GM18498 (cell line): ENCODE results near the gene NINJ2.

ENCODE experiments used
- ATAC-seq: cut with Tn5 transposase; IDR thresholded peaks from one replicate; pipeline ENCODE4 v1.9.1; 2021; ENCODE audit warnings: mild to moderate bottlenecking, moderate library complexity; ENCODE audit not compliant: unreplicated experiment

NINJ2 gene

DNA sequence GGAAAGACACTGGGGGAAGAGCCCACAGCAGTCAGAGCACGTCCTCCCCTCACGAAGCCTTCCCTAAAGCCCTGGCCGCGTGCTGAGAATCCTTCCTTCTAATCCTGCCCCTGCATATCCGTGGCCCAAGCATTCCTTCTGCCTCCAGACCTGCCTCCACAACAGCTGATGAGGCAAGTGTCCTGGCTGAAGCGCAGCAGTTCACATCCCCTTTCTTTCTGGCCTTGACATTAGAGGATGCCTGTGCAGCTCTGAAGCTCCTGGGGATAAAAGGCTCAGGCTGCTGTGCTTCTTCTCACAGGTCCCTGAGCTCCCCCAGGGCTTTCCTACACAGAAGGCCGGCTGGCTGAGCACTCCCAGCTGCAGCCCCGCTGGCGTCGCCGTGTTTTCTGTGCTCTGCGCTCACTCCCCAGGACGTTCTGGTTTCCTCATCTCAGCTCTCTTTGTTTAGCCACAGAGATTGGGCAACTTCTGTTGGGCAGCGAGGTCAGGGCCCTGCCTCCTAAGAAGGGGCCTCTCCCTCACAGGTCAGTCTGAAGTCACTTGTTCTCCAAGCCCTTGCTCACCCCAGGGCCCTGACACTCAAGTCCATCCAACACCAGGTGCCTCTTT is 45.8 kb downstream of the NINJ2 start:
- no peak for ATAC-seq

DNA sequence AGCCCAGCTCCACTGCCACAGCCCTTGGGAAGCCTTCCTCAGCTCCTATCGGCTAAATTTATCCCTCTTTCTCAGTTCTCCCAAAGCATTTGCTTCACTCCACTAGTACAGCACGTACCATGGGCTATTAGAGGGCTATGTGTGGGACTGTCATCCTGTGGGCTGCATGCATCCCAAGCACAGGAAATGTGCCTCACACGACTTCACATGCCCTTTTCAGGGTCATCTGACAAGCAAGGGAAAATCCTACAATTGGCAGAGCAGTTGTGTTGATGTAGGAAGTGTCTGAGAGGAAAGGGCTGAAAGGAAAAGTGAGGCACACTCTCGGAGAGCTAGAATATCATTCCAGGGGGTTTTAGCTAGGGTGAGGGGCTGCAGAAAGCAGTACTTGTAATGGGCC is 47.6 kb downstream of the NINJ2 start:
- no peak for ATAC-seq

DNA sequence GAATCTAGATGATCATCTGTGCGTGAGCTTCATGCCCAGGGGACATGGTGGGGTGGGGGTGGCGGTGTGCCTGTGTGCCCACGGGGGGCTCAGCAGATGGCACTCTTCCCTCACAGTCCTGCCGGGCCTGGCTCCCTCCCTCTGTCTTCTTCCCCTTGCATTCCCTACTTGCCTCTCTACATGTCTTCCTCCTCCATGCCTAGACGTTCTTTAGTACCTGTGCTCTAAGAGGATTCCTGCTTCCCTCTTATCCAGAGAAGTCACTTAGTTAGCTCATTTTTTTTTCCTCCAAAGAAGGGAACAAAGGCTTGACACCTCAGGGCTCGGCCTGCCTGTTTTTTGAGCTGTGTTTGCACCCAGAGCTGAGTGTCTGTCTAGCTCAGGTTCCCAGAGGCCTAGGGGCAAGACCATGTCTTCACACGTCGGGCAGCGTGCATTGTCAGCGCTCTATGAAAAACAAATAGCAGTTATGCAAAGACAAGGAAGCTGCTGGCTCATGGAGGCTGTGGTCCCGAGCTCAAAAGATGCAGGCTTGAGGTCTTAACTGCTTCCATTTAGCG is 48.8 kb downstream of the NINJ2 start:
- ATAC-seq = no peak

DNA sequence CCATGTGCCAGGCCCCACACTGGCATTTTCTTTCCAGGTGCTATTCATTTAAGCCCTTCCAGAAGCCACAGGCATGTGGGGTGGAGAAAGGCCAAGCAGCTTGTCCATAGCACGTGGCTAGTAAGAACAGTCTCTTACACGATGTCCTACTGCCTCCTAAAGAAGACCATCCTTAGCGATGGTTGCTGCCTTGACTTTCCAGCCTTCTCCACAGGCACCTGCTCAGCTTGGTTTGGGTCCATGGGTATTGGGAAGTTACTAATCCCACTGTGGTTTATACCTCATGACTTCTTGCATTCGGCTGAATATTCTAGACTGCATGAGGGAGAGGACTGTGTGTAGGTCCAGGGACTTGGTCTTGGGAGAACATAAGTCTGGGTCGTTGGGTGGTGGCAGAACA is 49.2 kb downstream of the NINJ2 start:
- ATAC-seq = no peak

DNA sequence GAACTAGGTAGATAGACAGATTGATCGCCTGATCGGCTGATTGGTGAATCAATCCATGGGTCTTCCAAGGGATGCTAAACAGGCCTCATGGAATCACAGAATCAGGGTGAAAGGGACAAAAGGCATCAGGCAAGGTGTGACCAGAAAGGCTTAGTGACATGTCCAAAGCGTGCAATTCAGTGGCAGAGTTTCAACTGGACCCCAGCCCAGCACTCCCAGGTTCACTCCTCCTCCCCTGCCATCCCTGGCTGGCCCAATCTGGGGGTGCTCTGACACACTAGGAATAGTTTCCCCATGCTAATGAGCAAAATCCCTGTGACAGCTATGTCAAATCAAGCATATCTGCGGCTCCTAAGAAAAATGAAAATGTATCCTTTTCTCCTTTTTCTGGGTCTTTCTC is 50.4 kb downstream of the NINJ2 start:
- no peak for ATAC-seq

DNA sequence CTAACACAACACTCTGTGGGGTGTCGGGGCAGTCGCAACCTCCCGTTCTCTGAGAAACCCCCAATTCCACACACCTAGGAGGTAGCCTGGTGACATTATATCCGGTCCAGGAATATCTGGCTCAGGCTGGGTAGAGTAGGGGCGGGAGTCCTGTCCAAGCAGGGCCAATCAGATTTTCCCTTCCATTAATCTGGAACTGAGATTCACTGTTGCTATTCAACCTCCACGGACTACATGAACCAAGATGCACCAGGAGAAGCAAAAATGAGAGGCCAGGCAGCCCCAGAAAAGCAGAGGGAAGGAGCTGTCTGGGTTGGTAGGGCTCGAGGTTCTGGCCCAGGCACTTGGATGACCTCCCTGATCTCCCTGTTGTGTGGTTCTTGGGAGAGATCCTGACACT is 51.0 kb downstream of the NINJ2 start:
- no peak for ATAC-seq

DNA sequence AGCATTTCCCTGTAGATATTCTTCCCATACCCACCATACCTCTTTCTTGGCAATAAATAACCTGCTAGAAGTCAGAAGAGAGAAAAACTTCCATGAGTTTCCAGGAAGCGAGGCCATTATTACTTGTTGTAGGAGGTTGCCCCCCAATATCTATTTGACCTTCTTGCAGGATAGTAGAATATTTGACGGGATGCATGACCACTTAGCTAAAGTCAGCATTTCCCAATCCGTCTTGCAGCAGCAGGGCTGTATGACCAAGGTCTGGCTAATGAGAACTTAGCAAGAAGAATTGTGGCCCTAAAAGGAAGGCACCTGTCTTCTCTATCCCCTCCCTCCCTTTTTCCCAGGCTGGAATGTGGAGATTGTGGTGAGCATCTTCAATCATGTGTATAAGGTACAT is 51.5 kb downstream of the NINJ2 start:
- no peak for ATAC-seq

DNA sequence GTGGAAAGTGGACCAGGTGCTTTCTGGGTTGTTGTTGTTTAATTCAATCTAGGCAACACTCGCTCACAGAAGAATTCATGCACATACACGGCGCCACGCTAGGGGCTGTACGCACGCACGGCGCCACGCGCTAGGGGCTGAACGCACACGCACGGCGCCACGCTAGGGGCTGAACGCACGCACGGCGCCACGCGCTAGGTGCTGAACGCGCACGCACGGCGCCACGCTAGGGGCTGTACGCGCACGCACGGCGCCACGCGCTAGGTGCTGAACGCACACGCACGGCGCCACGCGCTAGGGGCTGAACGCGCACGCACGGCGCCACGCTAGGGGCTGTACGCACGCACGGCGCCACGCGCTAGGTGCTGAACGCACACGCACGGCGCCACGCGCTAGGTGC is 54.3 kb downstream of the NINJ2 start:
- no peak for ATAC-seq

DNA sequence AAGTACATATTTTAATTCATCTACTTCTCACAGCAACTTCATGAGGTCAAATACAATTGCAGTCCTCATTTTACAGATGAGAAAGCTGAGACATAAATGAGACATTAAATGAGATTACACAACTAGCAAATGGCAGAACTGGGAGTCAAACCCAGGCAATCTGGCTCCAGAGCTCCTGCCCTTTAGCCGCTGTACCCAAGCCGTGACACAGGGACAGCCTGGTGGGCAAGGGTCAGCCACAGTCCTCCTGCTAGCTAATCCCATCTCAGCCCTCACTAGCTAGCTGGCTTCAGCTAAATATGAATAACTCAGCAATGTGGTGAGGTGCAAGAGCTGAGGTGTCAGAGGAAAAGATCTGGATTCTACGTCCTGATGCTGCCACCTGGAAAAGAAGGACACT is 54.8 kb downstream of the NINJ2 start:
- ATAC-seq = no peak

DNA sequence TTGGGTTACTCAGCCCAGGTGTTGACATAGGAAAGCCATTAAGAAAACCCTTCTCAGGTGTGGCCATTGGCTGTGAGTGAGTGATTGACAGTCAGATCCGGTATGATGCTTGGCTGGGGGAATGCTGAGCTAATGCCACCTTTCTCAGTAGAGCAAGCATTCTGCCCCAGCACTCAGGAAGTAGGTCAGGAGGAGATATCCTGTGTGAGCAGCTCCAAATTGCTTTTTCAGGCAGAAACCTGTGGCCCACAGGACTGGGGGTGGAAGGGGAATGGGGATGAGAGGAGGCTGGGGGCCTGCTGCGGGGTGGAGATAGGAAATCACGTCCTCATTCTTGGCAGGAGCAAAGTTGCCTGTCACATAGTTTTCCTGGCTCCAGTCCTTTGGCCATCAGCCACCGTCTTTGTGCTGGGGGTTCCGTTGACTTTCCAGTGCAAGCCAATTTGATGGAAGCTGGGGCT is 55.7 kb downstream of the NINJ2 start:
- ATAC-seq = no peak

DNA sequence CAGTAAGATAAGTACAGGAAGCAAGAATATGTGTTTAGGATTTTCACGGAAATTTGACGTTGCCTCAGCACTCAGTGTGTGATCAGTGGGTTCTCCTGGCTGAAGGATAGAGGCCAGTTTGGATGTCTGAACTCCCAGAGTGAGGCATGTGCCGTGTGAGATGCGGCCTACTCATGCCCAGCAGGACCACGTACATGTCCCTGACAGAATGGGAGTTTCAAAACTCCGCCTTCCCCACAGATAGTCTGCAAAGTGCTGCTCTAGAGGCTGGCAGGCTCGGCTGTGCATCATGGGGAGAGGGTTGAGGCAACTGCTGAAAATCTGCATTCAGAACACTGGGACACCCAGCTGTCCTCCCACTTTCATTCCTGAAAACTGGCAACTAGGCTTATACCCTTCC is 58.3 kb downstream of the NINJ2 start:
- no peak for ATAC-seq

DNA sequence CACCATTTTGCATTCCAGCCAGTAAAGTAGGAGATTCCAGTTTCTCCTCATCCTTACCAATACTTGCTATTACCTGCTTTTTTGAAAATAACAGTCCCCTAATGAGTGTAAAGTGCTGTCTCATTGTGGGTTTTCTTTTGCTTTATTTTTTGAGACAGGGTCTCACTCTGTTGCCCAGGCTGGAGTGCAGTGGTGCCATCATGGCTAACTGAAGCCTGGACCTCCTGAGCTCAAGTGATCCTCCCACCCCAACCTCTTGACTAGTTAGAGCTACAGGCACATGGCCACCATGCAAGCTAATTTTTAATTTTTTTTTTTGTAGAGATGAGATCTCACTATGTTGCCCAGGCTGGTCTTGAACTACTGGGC is 60.6 kb downstream of the NINJ2 start:
- ATAC-seq = no peak

DNA sequence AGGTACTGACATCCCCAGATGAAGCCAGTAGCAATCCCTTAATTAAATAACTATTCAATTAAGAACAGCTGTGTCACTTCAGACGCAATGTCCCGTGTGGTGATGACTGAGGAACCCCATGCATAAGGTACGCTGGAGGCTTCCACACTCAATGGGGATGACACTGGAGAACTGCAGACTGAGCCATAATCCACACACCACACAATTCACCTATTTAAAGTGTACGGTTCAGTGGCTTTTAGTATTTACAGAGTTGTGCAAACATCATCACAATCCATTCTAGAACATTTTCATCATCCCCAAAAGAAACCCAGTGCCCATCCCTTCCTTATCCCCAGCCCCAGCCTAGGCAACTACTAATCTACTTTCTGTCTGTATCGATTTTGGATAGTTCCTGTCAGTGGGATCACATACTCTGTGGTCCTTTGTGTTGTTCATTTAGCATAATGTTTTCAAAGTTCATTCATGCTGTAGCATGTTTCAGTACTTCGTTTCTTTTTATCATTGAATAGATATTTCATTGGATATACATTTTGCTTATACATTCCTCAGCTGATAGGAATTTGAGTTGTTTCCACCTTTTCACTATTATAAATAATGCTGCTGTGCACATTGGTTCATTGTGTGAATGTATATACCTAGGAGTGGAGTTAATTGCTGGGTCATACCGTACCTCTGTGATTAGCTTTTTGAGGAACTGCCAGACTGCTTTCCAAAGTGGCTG is 61.1 kb downstream of the NINJ2 start:
- ATAC-seq = no peak

DNA sequence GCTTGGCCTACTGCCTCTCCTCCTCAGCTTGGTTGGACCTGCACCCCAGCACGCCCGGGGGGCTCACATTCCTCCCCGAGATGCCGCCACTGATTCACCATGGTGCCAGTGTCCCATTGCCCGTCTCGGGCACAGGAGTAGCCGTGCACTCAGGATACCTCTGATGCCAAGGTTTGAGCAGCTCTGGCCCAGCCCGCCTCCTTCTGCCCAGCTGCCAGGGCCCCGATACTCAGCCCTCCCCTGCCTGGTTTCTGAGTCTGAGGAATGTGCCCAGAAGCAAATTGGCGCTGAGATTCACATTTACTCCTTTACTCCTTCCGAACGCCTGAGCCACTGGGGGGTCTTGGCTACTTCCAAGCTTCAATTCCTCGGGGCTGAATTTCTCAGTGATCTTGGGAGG is 63.5 kb downstream of the NINJ2 start:
- ATAC-seq = no peak

DNA sequence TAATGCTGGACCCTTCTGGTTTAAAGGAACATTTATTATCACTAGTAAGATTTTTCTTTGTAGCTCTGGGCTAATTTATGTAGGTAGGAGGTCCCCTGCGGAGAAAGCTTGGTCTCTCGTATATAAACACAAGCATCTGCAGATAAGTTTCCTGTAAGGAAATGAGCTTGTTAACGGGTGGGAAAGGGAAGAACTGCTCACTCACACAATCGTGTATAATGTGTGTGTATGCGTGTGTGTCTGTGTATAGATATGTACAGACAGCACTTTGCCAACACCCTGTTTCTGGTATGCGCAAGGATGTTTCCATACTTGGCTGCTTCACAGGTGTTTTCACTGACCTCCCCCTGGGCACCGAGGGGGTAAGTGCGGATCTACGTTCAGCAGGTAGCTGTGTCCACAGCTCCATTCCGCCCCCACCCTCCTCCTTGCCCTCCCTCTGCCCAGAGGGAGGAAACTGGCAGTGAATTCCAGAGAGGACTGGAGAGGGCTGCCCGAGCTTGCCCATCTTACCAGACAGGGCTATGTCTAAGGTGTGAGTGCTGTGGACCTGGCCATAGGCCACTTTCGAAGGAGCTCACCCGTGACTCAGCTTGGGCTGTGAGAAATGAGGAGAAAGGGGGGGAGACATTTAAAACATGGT is 65.2 kb downstream of the NINJ2 start:
- ATAC-seq = no peak

DNA sequence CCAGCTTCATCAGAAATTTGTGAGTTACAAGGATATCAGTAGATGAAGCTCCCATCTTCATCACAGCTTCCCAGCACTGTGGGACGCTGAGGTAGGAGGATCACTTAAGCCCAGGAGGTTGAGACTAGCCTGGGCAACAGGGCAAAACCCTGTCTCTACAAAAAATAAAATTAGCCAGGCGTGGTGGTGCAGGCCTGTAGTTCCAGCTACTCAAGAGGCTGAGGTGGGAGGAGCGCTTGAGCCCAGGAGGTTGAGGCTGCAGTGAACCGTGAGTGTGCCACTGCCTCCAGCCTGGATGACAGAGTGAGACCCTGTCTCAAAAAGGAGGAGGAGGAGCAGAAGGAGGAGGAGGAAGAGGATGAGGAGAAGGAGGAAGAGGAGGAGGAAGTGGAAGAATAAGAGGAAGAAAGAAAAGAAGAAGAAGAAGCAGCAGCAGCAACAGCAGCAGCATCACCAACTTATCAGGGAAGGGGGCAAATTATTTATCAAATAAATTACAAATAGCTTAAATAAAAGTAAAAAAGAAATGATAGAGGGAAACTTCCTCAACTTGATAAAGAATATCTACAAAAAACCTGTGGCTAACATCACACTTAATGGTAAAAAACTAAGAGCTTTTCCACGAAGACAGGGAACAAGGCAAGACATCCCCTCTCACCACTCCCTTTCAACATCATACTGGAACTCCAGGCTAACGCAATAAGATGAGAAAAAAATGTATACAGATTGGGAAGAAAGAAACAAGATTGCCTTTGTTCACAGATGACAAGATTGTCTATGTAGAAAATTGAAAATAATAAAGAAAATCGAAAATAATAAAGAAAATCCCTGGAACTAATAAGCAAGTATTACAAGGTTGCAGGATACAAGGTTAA is 69.6 kb downstream of the NINJ2 start:
- ATAC-seq = no peak

DNA sequence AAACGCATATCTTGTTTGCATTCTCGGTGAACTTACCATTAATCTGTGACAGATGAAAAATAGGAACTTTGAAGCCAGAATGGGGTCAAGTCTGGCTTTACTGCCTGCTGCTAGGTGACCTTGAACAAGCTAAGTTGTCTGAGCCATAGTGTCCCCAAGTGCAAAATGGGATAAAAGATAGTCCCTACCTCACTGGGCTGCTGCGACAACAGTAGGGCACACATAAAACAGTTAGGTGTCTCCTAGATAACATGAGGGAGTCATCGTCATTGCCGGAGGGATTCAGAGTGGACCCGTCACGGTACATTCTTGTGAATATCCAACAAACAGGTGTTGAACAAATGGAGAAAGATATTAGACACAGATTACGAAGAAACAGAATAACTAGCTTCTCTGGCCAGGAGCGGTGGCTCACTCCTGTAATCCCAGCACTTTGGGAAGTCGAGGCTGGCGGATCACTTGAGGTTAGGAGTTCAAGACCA is 71.2 kb downstream of the NINJ2 start:
- ATAC-seq = no peak

DNA sequence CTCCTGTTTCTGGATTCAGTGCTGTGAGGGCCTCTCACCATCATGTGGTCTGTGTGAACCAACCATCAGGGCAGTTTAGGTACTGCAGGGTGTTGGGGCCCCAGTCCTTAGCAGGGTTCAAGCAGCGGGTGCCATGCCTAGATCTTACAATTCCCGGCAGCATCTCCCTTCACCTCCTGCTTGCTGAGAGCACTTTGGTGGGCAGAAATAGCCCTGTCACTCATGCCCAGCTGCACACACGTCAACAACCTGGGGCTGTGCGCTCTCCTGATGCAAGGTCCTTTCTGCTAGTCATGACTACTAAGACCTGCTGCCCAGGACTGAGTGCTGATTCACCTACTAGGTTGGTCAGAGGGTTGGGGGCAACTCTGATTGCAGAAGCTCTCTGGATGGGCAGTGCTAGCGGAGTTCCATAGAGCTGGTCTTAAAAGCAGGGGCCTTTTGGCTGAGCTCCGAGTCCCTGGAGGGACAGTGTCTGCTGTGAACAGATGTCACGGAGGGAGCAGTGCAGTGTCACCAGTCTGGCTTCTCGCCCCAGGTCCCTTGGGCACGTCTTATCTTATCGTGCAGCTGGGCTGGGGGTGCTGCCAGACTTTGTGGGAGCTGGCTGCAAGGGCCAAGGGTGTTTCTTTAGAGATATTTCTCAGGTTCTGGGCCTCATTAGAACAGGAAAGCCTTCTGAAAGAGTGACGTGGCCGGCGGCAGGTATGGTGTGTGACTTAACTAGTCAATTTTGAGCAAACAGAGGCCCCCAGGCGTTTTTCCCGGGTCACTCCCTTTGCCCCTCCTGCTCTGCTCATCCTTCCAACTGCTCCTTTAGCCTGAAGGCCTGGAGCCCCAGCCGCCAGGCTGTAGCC is 71.8 kb downstream of the NINJ2 start:
- no peak for ATAC-seq

DNA sequence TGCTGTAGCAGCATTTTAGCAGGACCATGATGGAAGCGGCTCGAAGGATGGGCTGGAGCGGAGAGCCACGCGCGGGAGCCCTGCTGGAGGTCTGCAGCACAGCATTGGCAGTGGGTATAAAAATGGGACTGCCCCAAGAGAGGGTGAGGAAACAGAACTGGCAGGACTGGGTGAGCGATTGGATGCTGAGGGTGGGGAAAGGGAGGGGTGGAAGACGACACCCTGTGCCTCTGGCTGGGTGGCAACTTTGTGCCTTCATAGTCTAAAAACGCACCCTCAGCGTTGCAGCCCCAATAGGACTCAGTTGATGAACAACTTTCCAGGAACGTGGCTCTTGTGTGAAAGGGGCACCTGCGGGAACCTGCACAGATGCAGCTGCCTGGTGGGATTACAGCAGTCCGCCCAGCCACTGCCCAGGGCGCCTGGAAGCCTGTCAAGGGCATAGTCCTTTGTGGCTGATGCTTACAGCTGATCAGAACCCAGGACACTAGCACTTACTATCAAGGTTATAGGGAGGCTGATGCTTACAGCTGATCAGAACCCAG is 73.0 kb downstream of the NINJ2 start:
- ATAC-seq = no peak

DNA sequence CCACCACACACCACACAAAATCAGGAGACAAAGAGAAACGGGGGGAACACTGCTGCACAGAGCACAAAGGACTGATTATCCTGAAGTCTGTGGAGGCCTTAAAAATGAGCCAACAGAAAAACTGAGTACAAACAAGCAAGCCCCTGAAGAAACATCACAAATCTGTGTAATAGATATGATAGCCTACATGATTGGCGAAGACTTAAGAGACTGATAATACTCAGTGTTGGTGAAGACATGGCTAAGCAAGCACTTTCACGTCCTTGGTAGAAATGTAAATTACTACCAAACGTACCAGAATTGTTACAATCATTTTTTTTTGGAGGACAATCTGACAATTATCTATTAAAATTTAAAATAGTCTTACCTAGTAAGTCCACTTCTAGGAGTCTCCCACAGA is 74.6 kb downstream of the NINJ2 start:
- no peak for ATAC-seq
